ENCODE data around the gene SLCO3A1. TPM values are rescaled to one million over a fixed set of nuclear protein-coding genes. Genes with fewer than 3 reads are reported as not detected.

SLCO3A1 gene
- total RNA-seq, 1 donor, result 5.4 TPM

GRCh38 chr15:91879158-91879557 is 25.6 kb downstream of the SLCO3A1 start:
- Histone ChIP-seq H3K4me1 (ENCODE audit: insufficient read depth, low read length) (no peaks in the 10 kb centered on the region), H3K9me3 (ENCODE audit: low read depth, low read length) (no peaks in the 10 kb centered on the region), H3K79me2 (ENCODE audit: insufficient read depth, low read length) (no peaks in the 10 kb centered on the region), H3K4me2 (ENCODE audit: insufficient read depth, low read length) (no peak overlapping the region), H3K36me3 (ENCODE audit: insufficient read depth, low read length) (no peaks in the 10 kb centered on the region), H3K4me3 (ENCODE audit: insufficient read depth, low read length) (no peak overlapping the region), H2AFZ (ENCODE audit: low read length) (no peak overlapping the region), H3K27ac (ENCODE audit: low read depth, low read length) (no peak overlapping the region), H4K20me1 (ENCODE audit: insufficient read depth, low read length) (no peaks in the 10 kb centered on the region), H3K27me3 (ENCODE audit: insufficient read depth, low read length) (no peaks in the 10 kb centered on the region)
- no peak for DNase-seq (ENCODE audit: insufficient read length, low spot score, missing footprints)
- no peak for TF ChIP-seq CTCF (IDR thresholded peaks at IDR 0.05; ENCODE audit: extremely low read depth, low read depth, low read length)

- DNase-seq (ENCODE audit: insufficient read length, low spot score, missing footprints), result no peak
- H3K4me2 ChIP-seq (ENCODE audit: insufficient read depth, low read length), result no peak overlapping the region
- H3K4me1 ChIP-seq (ENCODE audit: insufficient read depth, low read length), result peaks cover 6% of the 10 kb centered on the region
- H3K27me3 ChIP-seq (ENCODE audit: insufficient read depth, low read length), result no peaks in the 10 kb centered on the region
- no peaks in the 10 kb centered on the region for H3K36me3 ChIP-seq (ENCODE audit: insufficient read depth, low read length)
- no peak overlapping the region for H3K27ac ChIP-seq (ENCODE audit: low read depth, low read length)
- H3K4me3 ChIP-seq (ENCODE audit: insufficient read depth, low read length), result no peak overlapping the region
- H3K79me2 ChIP-seq (ENCODE audit: insufficient read depth, low read length), result no peaks in the 10 kb centered on the region
- H2AFZ ChIP-seq (ENCODE audit: low read length), result no peak overlapping the region
- no peaks in the 10 kb centered on the region for H3K9me3 ChIP-seq (ENCODE audit: low read depth, low read length)
- TF ChIP-seq CTCF (IDR thresholded peaks at IDR 0.05; ENCODE audit: extremely low read depth, low read depth, low read length), result no peak
- no peaks in the 10 kb centered on the region for H4K20me1 ChIP-seq (ENCODE audit: insufficient read depth, low read length)
Measured at GRCh38 chr15:91880373-91880772, 26.9 kb downstream of the SLCO3A1 start.

- no peak for TF ChIP-seq CTCF (IDR thresholded peaks at IDR 0.05; ENCODE audit: extremely low read depth, low read depth, low read length)
- Histone ChIP-seq H3K27ac (ENCODE audit: low read depth, low read length) (no peak overlapping the region), H3K36me3 (ENCODE audit: insufficient read depth, low read length) (no peaks in the 10 kb centered on the region), H4K20me1 (ENCODE audit: insufficient read depth, low read length) (no peaks in the 10 kb centered on the region), H3K4me1 (ENCODE audit: insufficient read depth, low read length) (peaks cover 6% of the 10 kb centered on the region), H3K9me3 (ENCODE audit: low read depth, low read length) (no peaks in the 10 kb centered on the region), H3K4me3 (ENCODE audit: insufficient read depth, low read length) (no peak overlapping the region), H2AFZ (ENCODE audit: low read length) (no peak overlapping the region), H3K79me2 (ENCODE audit: insufficient read depth, low read length) (no peaks in the 10 kb centered on the region), H3K27me3 (ENCODE audit: insufficient read depth, low read length) (no peaks in the 10 kb centered on the region), H3K4me2 (ENCODE audit: insufficient read depth, low read length) (no peak overlapping the region)
- no peak for DNase-seq (ENCODE audit: insufficient read length, low spot score, missing footprints)
Measured at GRCh38 chr15:91881569-91882297, 28.2 kb downstream of the SLCO3A1 start.

GRCh38 chr15:91882858-91883586 is 29.5 kb downstream of the SLCO3A1 start:
- Histone ChIP-seq H2AFZ (ENCODE audit: low read length) (no peak overlapping the region), H3K79me2 (ENCODE audit: insufficient read depth, low read length) (peaks cover 4% of the 10 kb centered on the region), H3K4me1 (ENCODE audit: insufficient read depth, low read length) (peaks cover 11% of the 10 kb centered on the region), H3K27me3 (ENCODE audit: insufficient read depth, low read length) (no peaks in the 10 kb centered on the region), H3K27ac (ENCODE audit: low read depth, low read length) (no peak overlapping the region), H3K9me3 (ENCODE audit: low read depth, low read length) (no peaks in the 10 kb centered on the region), H3K4me2 (ENCODE audit: insufficient read depth, low read length) (no peak overlapping the region), H3K4me3 (ENCODE audit: insufficient read depth, low read length) (no peak overlapping the region), H3K36me3 (ENCODE audit: insufficient read depth, low read length) (no peaks in the 10 kb centered on the region), H4K20me1 (ENCODE audit: insufficient read depth, low read length) (no peaks in the 10 kb centered on the region)
- no peak for TF ChIP-seq CTCF (IDR thresholded peaks at IDR 0.05; ENCODE audit: extremely low read depth, low read depth, low read length)
- no peak for DNase-seq (ENCODE audit: insufficient read length, low spot score, missing footprints)
